ENCODE results near the gene ITGA2. TPM values are rescaled to one million over a fixed set of nuclear protein-coding genes. Genes with fewer than 3 reads are reported as not detected.

ITGA2 gene
- total and polyA plus RNA-seq, 2 donors: 3.5 to 4.1 TPM

DNA sequence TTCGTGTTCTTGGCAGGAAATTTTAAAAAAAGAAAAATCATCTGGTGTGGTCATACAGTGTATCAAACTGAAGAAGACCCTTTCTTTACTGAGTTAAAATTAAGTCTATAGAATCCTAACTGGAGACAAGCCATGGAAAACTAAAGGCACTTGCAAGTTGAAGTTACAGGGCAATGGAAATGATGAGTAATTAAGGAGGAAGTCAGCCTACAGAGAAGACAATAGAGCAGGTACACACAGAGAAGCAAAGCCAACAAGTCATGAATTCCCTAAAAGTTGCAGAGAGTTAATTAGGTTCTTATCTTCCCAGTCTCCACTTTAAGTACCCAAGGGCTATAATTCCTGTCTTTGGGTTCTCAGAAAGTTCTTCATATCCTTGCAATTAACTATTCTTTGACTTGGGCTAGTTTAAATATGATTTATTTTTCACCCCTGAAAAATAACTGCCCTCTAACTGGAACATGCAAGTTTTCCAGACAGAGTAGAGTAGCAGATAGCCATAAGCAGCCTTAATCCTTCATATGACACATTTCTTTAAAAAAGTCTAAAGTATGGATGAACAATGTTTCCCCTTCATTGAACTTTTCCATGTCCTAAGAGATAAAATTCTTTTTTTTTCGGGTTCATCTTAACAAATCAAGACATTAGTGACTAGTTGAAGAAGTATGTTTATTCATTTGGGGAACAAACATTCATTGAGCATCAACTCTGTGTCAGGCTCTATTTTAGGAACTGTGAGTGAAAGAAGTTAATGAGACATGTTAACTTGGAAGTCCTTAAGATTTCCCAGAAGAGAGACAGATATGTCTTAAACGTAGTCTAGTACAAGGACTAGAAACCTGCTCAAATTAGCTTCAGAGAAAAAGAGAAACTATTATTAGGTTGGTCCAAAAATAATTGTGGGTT lies 5.2 kb upstream of the ITGA2 start:
- WGBS: 90% methylated on average over 3 of the region's 3 CpGs
- Histone ChIP-seq H3K9me3 (ENCODE audit: control insufficient read depth in 2 of 2, insufficient read depth in 1 of 2, low read length in 1 of 2) (no peaks in the 10 kb centered on the region), H3K36me3 (ENCODE audit: control insufficient read depth in 2 of 2, insufficient read depth in 2 of 2, low read length in 1 of 2) (no peaks in the 10 kb centered on the region), H3K27ac (ENCODE audit: low read depth in 1 of 2, low read length in 1 of 2) (no peak overlapping the region), H3K4me1 (ENCODE audit: control insufficient read depth in 2 of 2, insufficient read depth in 2 of 2, low read length in 2 of 2) (peaks cover 0 to 3% of the 10 kb centered on the region in 2 donors), H3K27me3 (ENCODE audit: control insufficient read depth in 2 of 2, insufficient read depth in 1 of 2, low read length in 1 of 2) (peaks cover 0 to 31% of the 10 kb centered on the region in 2 donors), H3K4me3 (ENCODE audit: low read length in 2 of 2) (no peak overlapping the region)
- no peak for DNase-seq (ENCODE audit: low read depth in 6 of 9, low spot score in 9 of 9)

- Histone ChIP-seq H3K36me3 (ENCODE audit: control insufficient read depth in 2 of 2, insufficient read depth in 2 of 2, low read length in 1 of 2) (no peaks in the 10 kb centered on the region), H3K4me3 (ENCODE audit: low read length in 2 of 2) (no peak overlapping the region), H3K9me3 (ENCODE audit: control insufficient read depth in 2 of 2, insufficient read depth in 1 of 2, low read length in 1 of 2) (peaks cover 0 to 3% of the 10 kb centered on the region in 2 donors), H3K27me3 (ENCODE audit: control insufficient read depth in 2 of 2, insufficient read depth in 1 of 2, low read length in 1 of 2) (peaks cover 0 to 45% of the 10 kb centered on the region in 2 donors), H3K4me1 (ENCODE audit: control insufficient read depth in 2 of 2, insufficient read depth in 2 of 2, low read length in 2 of 2) (peaks cover 5 to 10% of the 10 kb centered on the region in 2 donors), H3K27ac (ENCODE audit: low read depth in 1 of 2, low read length in 1 of 2) (no peak overlapping the region)
- 94% methylated on average over 3 of the region's 3 CpGs for WGBS
- DNase-seq (ENCODE audit: low read depth in 6 of 9, low spot score in 9 of 9): no peak
Measured at GRCh38 chr5:52985306-52985705, 3.8 kb upstream of the ITGA2 start.

DNA sequence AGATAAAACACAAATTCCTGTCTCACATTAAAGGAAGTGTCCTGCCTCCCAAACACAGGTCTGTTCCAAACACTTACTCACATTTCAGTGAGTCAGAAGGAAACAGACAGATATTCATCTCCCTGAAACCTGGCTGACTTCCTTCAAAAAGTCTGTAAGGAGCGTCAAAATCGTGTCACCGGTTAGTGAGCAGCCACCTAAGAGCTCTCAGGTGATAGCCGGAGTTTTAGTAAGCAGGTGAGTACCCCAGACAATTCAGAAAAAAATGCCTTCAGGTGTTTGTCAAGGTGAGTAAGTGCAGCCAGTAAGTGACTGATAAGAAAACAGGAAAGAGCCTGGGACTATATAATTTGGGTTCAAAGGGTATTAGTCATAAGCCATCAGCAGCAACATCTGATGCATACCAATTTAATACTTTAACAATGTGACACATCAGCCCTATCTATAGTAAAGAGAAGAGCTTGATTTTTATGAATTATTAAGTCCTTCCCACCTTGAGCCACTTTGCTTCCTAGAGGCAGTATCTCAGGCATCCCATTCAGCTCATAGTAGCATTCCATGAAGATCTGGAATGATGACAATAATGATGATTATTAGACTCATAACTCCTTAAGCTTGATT lies 1.3 kb upstream of the ITGA2 start:
- WGBS: 64% methylated on average over 4 of the region's 4 CpGs
- H3K27ac ChIP-seq (ENCODE audit: low read depth in 1 of 2, low read length in 1 of 2): no peak overlapping the region
- H3K36me3 ChIP-seq (ENCODE audit: control insufficient read depth in 2 of 2, insufficient read depth in 2 of 2, low read length in 1 of 2): no peaks in the 10 kb centered on the region

GRCh38 chr5:52988335-52989024 lies 672 bp upstream of the ITGA2 start:
- Histone ChIP-seq H3K4me3 (ENCODE audit: low read length in 2 of 2) (peak overlapping the region in 1 of 2 donors; percentile 61), H3K27me3 (ENCODE audit: control insufficient read depth in 2 of 2, insufficient read depth in 1 of 2, low read length in 1 of 2) (peaks cover 0 to 60% of the 10 kb centered on the region in 2 donors), H3K36me3 (ENCODE audit: control insufficient read depth in 2 of 2, insufficient read depth in 2 of 2, low read length in 1 of 2) (no peaks in the 10 kb centered on the region), H3K4me1 (ENCODE audit: control insufficient read depth in 2 of 2, insufficient read depth in 2 of 2, low read length in 2 of 2) (peaks cover 5 to 10% of the 10 kb centered on the region in 2 donors), H3K9me3 (ENCODE audit: control insufficient read depth in 2 of 2, insufficient read depth in 1 of 2, low read length in 1 of 2) (peaks cover 0 to 3% of the 10 kb centered on the region in 2 donors), H3K27ac (ENCODE audit: low read depth in 1 of 2, low read length in 1 of 2) (peak overlapping the region in 1 of 2 donors; percentile 70)
- DNase-seq (ENCODE audit: low read depth in 6 of 9, low spot score in 9 of 9): no peak
- WGBS: 10% methylated on average over 16 of the region's 16 CpGs

More for the DNA sequence above, 1.3 kb upstream of the ITGA2 start:
- no peak for DNase-seq (ENCODE audit: low read depth in 6 of 9, low spot score in 9 of 9)
- Histone ChIP-seq H3K9me3 (ENCODE audit: control insufficient read depth in 2 of 2, insufficient read depth in 1 of 2, low read length in 1 of 2) (peaks cover 0 to 3% of the 10 kb centered on the region in 2 donors), H3K4me1 (ENCODE audit: control insufficient read depth in 2 of 2, insufficient read depth in 2 of 2, low read length in 2 of 2) (peaks cover 5 to 10% of the 10 kb centered on the region in 2 donors), H3K4me3 (ENCODE audit: low read length in 2 of 2) (no peak overlapping the region), H3K27me3 (ENCODE audit: control insufficient read depth in 2 of 2, insufficient read depth in 1 of 2, low read length in 1 of 2) (peaks cover 0 to 60% of the 10 kb centered on the region in 2 donors)

GRCh38 chr5:52989781-52990527 lies 802 bp downstream of the ITGA2 start:
- Histone ChIP-seq H3K36me3 (ENCODE audit: control insufficient read depth in 2 of 2, insufficient read depth in 2 of 2, low read length in 1 of 2) (no peaks in the 10 kb centered on the region), H3K27me3 (ENCODE audit: control insufficient read depth in 2 of 2, insufficient read depth in 1 of 2, low read length in 1 of 2) (peaks cover 0 to 57% of the 10 kb centered on the region in 2 donors), H3K9me3 (ENCODE audit: control insufficient read depth in 2 of 2, insufficient read depth in 1 of 2, low read length in 1 of 2) (peaks cover 0 to 3% of the 10 kb centered on the region in 2 donors), H3K4me1 (ENCODE audit: control insufficient read depth in 2 of 2, insufficient read depth in 2 of 2, low read length in 2 of 2) (peaks cover 5 to 10% of the 10 kb centered on the region in 2 donors), H3K4me3 (ENCODE audit: low read length in 2 of 2) (peak overlapping the region; percentile 39 to 61), H3K27ac (ENCODE audit: low read depth in 1 of 2, low read length in 1 of 2) (peak overlapping the region in 1 of 2 donors; percentile 36)
- WGBS: 6% methylated on average over 27 of the region's 27 CpGs
- peak in 2 of 9 donors; percentile 2 to 28 for DNase-seq (ENCODE audit: low read depth in 6 of 9, low spot score in 9 of 9)

- H3K36me3 ChIP-seq (ENCODE audit: control insufficient read depth in 2 of 2, insufficient read depth in 2 of 2, low read length in 1 of 2): no peaks in the 10 kb centered on the region
- no peak overlapping the region for H3K27ac ChIP-seq (ENCODE audit: low read depth in 1 of 2, low read length in 1 of 2)
- 92% methylated on average over 4 of the region's 4 CpGs for WGBS
- no peak for DNase-seq (ENCODE audit: low read depth in 6 of 9, low spot score in 9 of 9)
- H3K27me3 ChIP-seq (ENCODE audit: control insufficient read depth in 2 of 2, insufficient read depth in 1 of 2, low read length in 1 of 2): peaks cover 0 to 57% of the 10 kb centered on the region in 2 donors
- H3K4me1 ChIP-seq (ENCODE audit: control insufficient read depth in 2 of 2, insufficient read depth in 2 of 2, low read length in 2 of 2): peaks cover 5 to 10% of the 10 kb centered on the region in 2 donors
- H3K4me3 ChIP-seq (ENCODE audit: low read length in 2 of 2): no peak overlapping the region
- H3K9me3 ChIP-seq (ENCODE audit: control insufficient read depth in 2 of 2, insufficient read depth in 1 of 2, low read length in 1 of 2): peaks cover 0 to 3% of the 10 kb centered on the region in 2 donors
Measured at GRCh38 chr5:52990528-52990925, 1.4 kb downstream of the ITGA2 start.

GRCh38 chr5:52993367-52993766 lies 4.2 kb downstream of the ITGA2 start:
- Histone ChIP-seq H3K36me3 (ENCODE audit: control insufficient read depth in 2 of 2, insufficient read depth in 2 of 2, low read length in 1 of 2) (no peaks in the 10 kb centered on the region), H3K27me3 (ENCODE audit: control insufficient read depth in 2 of 2, insufficient read depth in 1 of 2, low read length in 1 of 2) (peaks cover 0 to 35% of the 10 kb centered on the region in 2 donors), H3K4me1 (ENCODE audit: control insufficient read depth in 2 of 2, insufficient read depth in 2 of 2, low read length in 2 of 2) (peaks cover 5 to 10% of the 10 kb centered on the region in 2 donors), H3K9me3 (ENCODE audit: control insufficient read depth in 2 of 2, insufficient read depth in 1 of 2, low read length in 1 of 2) (peaks cover 0 to 3% of the 10 kb centered on the region in 2 donors), H3K27ac (ENCODE audit: low read depth in 1 of 2, low read length in 1 of 2) (no peak overlapping the region), H3K4me3 (ENCODE audit: low read length in 2 of 2) (no peak overlapping the region)
- DNase-seq (ENCODE audit: low read depth in 6 of 9, low spot score in 9 of 9): no peak
- 72% methylated on average over 2 of the region's 2 CpGs for WGBS

- peaks cover 0 to 9% of the 10 kb centered on the region in 2 donors for H3K4me1 ChIP-seq (ENCODE audit: control insufficient read depth in 2 of 2, insufficient read depth in 2 of 2, low read length in 2 of 2)
- no peak for DNase-seq (ENCODE audit: low read depth in 6 of 9, low spot score in 9 of 9)
- H3K27me3 ChIP-seq (ENCODE audit: control insufficient read depth in 2 of 2, insufficient read depth in 1 of 2, low read length in 1 of 2): peaks cover 0 to 26% of the 10 kb centered on the region in 2 donors
- no peaks in the 10 kb centered on the region for H3K36me3 ChIP-seq (ENCODE audit: control insufficient read depth in 2 of 2, insufficient read depth in 2 of 2, low read length in 1 of 2)
- peaks cover 0 to 3% of the 10 kb centered on the region in 2 donors for H3K9me3 ChIP-seq (ENCODE audit: control insufficient read depth in 2 of 2, insufficient read depth in 1 of 2, low read length in 1 of 2)
- no peak overlapping the region for H3K27ac ChIP-seq (ENCODE audit: low read depth in 1 of 2, low read length in 1 of 2)
- WGBS: 96% methylated on average over 1 of the region's 1 CpG
- no peak overlapping the region for H3K4me3 ChIP-seq (ENCODE audit: low read length in 2 of 2)
Measured at GRCh38 chr5:52994266-52994665, 5.1 kb downstream of the ITGA2 start.

Data from thymus (tissue), 11 donors.